ENCODE data around the gene RXRA. TPM values are rescaled to one million over a fixed set of nuclear protein-coding genes. Genes with fewer than 3 reads are reported as not detected.

The RXRA gene
- total and polyA plus RNA-seq, 2 of the 13 experiments (the other 11 are each of a cell fraction or from before 2014, with no cell fraction given) = 18.9 to 29.2 TPM

DNA sequence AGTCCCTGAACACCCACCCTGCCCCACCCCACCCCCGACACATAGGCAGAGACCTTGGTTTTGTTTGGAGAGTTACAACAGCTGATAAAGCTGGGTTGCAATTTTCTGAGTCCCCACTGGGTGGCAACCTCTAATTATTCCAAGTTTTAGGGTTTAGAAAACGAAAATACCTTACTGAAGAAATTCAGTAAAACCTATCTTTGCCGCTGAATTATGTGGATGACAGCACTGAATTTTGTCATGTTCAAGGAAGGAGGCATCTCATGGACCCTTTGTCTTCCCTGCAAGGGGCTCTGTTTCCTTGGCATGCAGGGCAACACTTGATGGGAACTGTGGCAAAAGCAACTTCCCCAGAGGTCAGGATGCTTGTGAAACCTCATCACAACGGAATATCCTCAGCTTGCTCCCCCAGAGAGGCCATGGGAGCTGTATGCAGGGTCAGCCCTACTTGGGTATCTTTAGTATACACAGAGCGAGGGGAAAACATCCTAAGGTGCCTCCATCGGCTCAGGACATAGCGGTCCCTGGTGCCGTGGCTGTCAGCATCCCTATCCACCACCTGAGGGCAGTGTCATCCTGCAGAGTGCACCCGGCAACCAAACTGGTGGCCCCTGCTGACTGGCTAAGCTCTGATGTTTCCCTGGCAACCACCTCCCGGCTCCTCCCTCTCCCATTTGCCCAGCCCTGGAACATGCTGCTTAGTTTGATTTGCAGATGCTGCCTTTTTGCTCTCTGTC lies 123.1 kb downstream of the RXRA start (continued):
- TF ChIP-seq ZBTB3 (CRISPR knock-in tag; IDR thresholded peaks at IDR 0.05; ENCODE audit: borderline replicate concordance, low read depth) (no peak), NAIF1 (CRISPR knock-in tag; IDR thresholded peaks at IDR 0.05; ENCODE audit: borderline replicate concordance) (no peak), XRCC5 (optimal IDR thresholded peaks at IDR 0.05; ENCODE audit: low read length) (peak; percentile 56), FOSL1 (CRISPR knock-in tag; IDR thresholded peaks at IDR 0.05; ENCODE audit: borderline replicate concordance) (no peak), ZFP1 (CRISPR knock-in tag; IDR thresholded peaks at IDR 0.05) (no peak), ZNF766 (CRISPR knock-in tag; IDR thresholded peaks at IDR 0.05; ENCODE audit: borderline replicate concordance) (no peak), ZNF652 (CRISPR knock-in tag; IDR thresholded peaks at IDR 0.05; ENCODE audit: borderline replicate concordance, low read depth) (no peak), ZNF720 (CRISPR knock-in tag; IDR thresholded peaks at IDR 0.05) (no peak), EP300 (IDR thresholded peaks at IDR 0.05; ENCODE audit: low read depth in 2 of 2, low read length in 2 of 2) (no peak), EP300 (CRISPR knock-in tag; IDR thresholded peaks at IDR 0.05; ENCODE audit: borderline replicate concordance) (no peak), RFX5 (IDR thresholded peaks at IDR 0.05; ENCODE audit: low read depth, low read length) (peak; percentile 98)
- TF ChIP-seq, protein P1, sequence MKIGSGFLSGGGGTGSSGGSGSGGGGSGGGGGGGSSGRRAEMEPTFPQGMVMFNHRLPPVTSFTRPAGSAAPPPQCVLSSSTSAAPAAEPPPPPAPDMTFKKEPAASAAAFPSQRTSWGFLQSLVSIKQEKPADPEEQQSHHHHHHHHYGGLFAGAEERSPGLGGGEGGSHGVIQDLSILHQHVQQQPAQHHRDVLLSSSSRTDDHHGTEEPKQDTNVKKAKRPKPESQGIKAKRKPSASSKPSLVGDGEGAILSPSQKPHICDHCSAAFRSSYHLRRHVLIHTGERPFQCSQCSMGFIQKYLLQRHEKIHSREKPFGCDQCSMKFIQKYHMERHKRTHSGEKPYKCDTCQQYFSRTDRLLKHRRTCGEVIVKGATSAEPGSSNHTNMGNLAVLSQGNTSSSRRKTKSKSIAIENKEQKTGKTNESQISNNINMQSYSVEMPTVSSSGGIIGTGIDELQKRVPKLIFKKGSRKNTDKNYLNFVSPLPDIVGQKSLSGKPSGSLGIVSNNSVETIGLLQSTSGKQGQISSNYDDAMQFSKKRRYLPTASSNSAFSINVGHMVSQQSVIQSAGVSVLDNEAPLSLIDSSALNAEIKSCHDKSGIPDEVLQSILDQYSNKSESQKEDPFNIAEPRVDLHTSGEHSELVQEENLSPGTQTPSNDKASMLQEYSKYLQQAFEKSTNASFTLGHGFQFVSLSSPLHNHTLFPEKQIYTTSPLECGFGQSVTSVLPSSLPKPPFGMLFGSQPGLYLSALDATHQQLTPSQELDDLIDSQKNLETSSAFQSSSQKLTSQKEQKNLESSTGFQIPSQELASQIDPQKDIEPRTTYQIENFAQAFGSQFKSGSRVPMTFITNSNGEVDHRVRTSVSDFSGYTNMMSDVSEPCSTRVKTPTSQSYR (CRISPR knock-in tag; IDR thresholded peaks at IDR 0.05; ENCODE audit: borderline replicate concordance) = no peak
- TF ChIP-seq, protein P2, sequence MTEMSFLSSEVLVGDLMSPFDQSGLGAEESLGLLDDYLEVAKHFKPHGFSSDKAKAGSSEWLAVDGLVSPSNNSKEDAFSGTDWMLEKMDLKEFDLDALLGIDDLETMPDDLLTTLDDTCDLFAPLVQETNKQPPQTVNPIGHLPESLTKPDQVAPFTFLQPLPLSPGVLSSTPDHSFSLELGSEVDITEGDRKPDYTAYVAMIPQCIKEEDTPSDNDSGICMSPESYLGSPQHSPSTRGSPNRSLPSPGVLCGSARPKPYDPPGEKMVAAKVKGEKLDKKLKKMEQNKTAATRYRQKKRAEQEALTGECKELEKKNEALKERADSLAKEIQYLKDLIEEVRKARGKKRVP (CRISPR knock-in tag; IDR thresholded peaks at IDR 0.05) = no peak
- TF ChIP-seq, protein P3, sequence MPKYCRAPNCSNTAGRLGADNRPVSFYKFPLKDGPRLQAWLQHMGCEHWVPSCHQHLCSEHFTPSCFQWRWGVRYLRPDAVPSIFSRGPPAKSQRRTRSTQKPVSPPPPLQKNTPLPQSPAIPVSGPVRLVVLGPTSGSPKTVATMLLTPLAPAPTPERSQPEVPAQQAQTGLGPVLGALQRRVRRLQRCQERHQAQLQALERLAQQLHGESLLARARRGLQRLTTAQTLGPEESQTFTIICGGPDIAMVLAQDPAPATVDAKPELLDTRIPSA (CRISPR knock-in tag; IDR thresholded peaks at IDR 0.05; ENCODE audit: borderline replicate concordance) = no peak
- TF ChIP-seq, protein P4, sequence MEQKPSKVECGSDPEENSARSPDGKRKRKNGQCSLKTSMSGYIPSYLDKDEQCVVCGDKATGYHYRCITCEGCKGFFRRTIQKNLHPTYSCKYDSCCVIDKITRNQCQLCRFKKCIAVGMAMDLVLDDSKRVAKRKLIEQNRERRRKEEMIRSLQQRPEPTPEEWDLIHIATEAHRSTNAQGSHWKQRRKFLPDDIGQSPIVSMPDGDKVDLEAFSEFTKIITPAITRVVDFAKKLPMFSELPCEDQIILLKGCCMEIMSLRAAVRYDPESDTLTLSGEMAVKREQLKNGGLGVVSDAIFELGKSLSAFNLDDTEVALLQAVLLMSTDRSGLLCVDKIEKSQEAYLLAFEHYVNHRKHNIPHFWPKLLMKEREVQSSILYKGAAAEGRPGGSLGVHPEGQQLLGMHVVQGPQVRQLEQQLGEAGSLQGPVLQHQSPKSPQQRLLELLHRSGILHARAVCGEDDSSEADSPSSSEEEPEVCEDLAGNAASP (CRISPR knock-in tag; IDR thresholded peaks at IDR 0.05; ENCODE audit: borderline replicate concordance) = no peak
- TF ChIP-seq, protein P5, sequence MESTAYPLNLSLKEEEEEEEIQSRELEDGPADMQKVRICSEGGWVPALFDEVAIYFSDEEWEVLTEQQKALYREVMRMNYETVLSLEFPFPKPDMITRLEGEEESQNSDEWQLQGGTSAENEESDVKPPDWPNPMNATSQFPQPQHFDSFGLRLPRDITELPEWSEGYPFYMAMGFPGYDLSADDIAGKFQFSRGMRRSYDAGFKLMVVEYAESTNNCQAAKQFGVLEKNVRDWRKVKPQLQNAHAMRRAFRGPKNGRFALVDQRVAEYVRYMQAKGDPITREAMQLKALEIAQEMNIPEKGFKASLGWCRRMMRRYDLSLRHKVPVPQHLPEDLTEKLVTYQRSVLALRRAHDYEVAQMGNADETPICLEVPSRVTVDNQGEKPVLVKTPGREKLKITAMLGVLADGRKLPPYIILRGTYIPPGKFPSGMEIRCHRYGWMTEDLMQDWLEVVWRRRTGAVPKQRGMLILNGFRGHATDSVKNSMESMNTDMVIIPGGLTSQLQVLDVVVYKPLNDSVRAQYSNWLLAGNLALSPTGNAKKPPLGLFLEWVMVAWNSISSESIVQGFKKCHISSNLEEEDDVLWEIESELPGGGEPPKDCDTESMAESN (CRISPR knock-in tag; conservative IDR thresholded peaks at IDR 0.05) = no peak
- TF ChIP-seq, protein P6, sequence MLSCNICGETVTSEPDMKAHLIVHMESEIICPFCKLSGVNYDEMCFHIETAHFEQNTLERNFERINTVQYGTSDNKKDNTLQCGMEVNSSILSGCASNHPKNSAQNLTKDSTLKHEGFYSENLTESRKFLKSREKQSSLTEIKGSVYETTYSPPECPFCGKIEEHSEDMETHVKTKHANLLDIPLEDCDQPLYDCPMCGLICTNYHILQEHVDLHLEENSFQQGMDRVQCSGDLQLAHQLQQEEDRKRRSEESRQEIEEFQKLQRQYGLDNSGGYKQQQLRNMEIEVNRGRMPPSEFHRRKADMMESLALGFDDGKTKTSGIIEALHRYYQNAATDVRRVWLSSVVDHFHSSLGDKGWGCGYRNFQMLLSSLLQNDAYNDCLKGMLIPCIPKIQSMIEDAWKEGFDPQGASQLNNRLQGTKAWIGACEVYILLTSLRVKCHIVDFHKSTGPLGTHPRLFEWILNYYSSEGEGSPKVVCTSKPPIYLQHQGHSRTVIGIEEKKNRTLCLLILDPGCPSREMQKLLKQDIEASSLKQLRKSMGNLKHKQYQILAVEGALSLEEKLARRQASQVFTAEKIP (CRISPR knock-in tag; IDR thresholded peaks at IDR 0.05; ENCODE audit: borderline replicate concordance) = no peak
